Pancreas (tissue), 10 donors: ENCODE measurements around the gene ALPL. TPM values are rescaled to one million over a fixed set of nuclear protein-coding genes. Genes with fewer than 3 reads are reported as not detected.

Source experiments
- ATAC-seq, 4 donors: fragments of 200-7000 bp; cut with Tn5 transposase; one replicate each; pipeline versions ENCODE4 v1.8.0 to v1.9.1; 2020; ENCODE audit warnings: mild to moderate bottlenecking in 4 of 4, moderate library complexity in 4 of 4
- DNase-seq, 6 donors: peaks; one replicate each; pipeline ENCODE4 v3.0.0-alpha.2; 2020
- FAIRE-seq: peaks from 2 replicates; lab custom pipeline; 2012; peaks lifted over from hg19 to GRCh38; lab: Jason Lieb, UNC
- H3K27ac ChIP-seq, 4 donors: fragments of 200-600 bp; sonication (generic); 1 replicate in 3 of 4; 2 replicates in 1 of 4; pipeline versions ENCODE4 v1.5.0 to v1.8.0; 2020
- H3K27me3 ChIP-seq, 4 donors: fragments of 200-600 bp; one replicate each; pipeline ENCODE4 v1.8.0; 2021
- H3K36me3 ChIP-seq, 3 donors: fragments of 200-600 bp; sonication (generic) in 1 of 3; one replicate each; pipeline versions ENCODE4 v1.5.0 to v1.8.0; 2020 to 2021
- H3K4me1 ChIP-seq, 3 donors: fragments of 200-600 bp; one replicate each; pipeline ENCODE4 v1.8.0; 2021
- H3K4me3 ChIP-seq, 4 donors: fragments of 200-600 bp; sonication (generic) in 2 of 4; one replicate each; pipeline versions ENCODE4 v1.5.0 to v1.8.0; 2020 to 2021
- H3K9me3 ChIP-seq, 4 donors: fragments of 200-600 bp; one replicate each; pipeline ENCODE4 v1.8.0; 2021
- WGBS, 2 donors: extraction: QIAGEN DNeasy Blood & Tissue Kit; methylation state at CpG; one replicate each; pipeline ENCODE4 v1.1.7; 2013; 5-methylcytosine and 5-hydroxymethylcytosine counted together
- intact Hi-C, 3 donors: fragments of 100-400 bp; cut with DNase I; formaldehyde crosslinking; loops; one replicate each; pipeline versions ENCODE4 v1.11.1 to v1.14.2; 2022
- polyA plus RNA-seq, 2 donors: library from polyadenylated mRNA; stranded (reverse); fragments of 200-250 nt; gene quantifications; one replicate each; pipeline ENCODE4 v1.2.3, GENCODE V29; 2013
- total RNA-seq, 6 donors: library from RNA; stranded (reverse); fragmentation: NEBNext Ultra II Directional in 4 of 6; extraction: Animal tissue kit (Norgen Biotek cat#: 25700) in 4 of 6; gene quantifications; one replicate each; pipeline versions ENCODE4 v1.2.1 to v1.2.4, GENCODE V29; 2021 to 2023
- TF ChIP-seq, protein P1 (sequence below), 4 donors: fragments of 200-600 bp; sonication (generic) in 3 of 4; IDR thresholded peaks; one replicate each; pipeline versions ENCODE4 v1.5.0 to v1.8.0; 2021; ENCODE audit warnings: antibody characterized with exemption in 4 of 4
- donor health status: healthy with polysubstance abuse.
- donor health status: DM: no; HTN: no; CAD: no; lungs with moderate emphysema.
- donor health status: DM: no; HTN: no; CAD: no.
- donor health status: control.
- donor health status: control.
- donor health status: Bipolar disorder and iron deficiency.
- donor health status: DM: yes; HTN: yes; CAD: no.
- donor health status: DM: no; HTN: no; CAD: no.
- donor health status: DM: no; HTN: no; CAD: no.
- donor health status: DM: yes; HTN: yes; CAD: no.

ALPL gene
- total and polyA plus RNA-seq, 8 donors, result 0.63 to 6.7 (median 3.0) TPM

DNA sequence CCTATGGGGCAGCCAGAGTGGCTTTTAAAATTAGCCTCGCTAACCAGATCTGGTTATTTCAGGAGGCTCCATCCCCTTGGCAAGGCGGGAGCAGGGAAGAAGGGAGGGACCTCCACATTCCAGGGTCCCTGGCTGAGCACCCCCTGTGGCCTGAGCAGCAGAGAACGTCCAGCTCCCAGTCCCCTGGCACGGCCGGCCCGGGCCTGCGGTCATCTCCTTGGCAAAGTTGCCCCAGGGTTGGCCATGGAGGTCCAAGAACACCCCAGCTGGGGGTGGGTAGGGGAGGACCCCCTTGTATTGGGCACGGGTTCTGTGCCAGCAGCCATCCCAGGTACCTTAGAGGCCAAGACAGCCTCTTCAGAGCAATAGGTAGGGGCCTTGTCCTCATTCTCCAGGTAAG is 84.0 kb downstream of the ALPL start:
- H3K27ac ChIP-seq, result no peak overlapping the region
- no peaks in the 10 kb centered on the region for H3K9me3 ChIP-seq
- peaks cover 0 to 17% (median 8%) of the 10 kb centered on the region in 3 donors for H3K36me3 ChIP-seq
- H3K27me3 ChIP-seq, result no peaks in the 10 kb centered on the region
- TF ChIP-seq, protein P1, sequence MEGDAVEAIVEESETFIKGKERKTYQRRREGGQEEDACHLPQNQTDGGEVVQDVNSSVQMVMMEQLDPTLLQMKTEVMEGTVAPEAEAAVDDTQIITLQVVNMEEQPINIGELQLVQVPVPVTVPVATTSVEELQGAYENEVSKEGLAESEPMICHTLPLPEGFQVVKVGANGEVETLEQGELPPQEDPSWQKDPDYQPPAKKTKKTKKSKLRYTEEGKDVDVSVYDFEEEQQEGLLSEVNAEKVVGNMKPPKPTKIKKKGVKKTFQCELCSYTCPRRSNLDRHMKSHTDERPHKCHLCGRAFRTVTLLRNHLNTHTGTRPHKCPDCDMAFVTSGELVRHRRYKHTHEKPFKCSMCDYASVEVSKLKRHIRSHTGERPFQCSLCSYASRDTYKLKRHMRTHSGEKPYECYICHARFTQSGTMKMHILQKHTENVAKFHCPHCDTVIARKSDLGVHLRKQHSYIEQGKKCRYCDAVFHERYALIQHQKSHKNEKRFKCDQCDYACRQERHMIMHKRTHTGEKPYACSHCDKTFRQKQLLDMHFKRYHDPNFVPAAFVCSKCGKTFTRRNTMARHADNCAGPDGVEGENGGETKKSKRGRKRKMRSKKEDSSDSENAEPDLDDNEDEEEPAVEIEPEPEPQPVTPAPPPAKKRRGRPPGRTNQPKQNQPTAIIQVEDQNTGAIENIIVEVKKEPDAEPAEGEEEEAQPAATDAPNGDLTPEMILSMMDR (IDR thresholded peaks at IDR 0.05), result no peak
- no peak overlapping the region for H3K4me3 ChIP-seq
- intact Hi-C loops, result no loop called here
- H3K4me1 ChIP-seq, result peaks cover 0 to 4% (median 0%) of the 10 kb centered on the region in 3 donors
- DNase-seq, result peak in 2 of 6 donors; percentile 43 to 75
- ATAC-seq, result no peak
- FAIRE-seq, result no peak
- 81 to 92% methylated on average over 8 of the region's 8 CpGs for WGBS, 2 donors

DNA sequence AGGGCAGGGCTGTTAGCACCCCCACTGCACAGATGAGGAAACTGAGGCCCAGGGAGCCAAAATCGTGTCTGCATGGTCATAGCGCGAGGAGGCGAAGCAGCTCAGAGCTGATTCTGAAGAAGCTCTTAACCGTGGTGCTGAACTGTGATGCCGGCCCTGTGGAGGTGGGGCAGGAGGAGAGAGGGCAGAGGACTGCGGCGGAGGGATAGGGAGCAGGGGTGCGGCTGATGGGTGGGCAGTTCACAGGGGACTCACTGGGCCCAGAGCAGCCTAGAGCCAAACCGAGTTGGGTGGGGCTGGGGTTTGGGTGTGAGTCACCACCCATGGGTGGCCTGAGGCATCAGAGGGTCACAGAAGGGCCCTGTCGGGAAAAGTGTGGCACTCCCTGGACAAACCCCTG is 85.3 kb downstream of the ALPL start:
- Histone ChIP-seq H3K27ac (no peak overlapping the region), H3K9me3 (no peaks in the 10 kb centered on the region), H3K4me1 (peaks cover 0 to 4% (median 0%) of the 10 kb centered on the region in 3 donors), H3K27me3 (no peaks in the 10 kb centered on the region), H3K36me3 (peaks cover 0 to 28% (median 19%) of the 10 kb centered on the region in 3 donors), H3K4me3 (no peak overlapping the region)
- intact Hi-C loops, result no loop called here
- DNase-seq (peak in 1 of 6 donors; percentile 61), FAIRE-seq (no peak), ATAC-seq (no peak)
- WGBS, 2 donors, result 76 to 80% methylated on average over 10 to 11 of the region's 11 CpGs
- TF ChIP-seq, protein P1 (IDR thresholded peaks at IDR 0.05), result no peak

DNA sequence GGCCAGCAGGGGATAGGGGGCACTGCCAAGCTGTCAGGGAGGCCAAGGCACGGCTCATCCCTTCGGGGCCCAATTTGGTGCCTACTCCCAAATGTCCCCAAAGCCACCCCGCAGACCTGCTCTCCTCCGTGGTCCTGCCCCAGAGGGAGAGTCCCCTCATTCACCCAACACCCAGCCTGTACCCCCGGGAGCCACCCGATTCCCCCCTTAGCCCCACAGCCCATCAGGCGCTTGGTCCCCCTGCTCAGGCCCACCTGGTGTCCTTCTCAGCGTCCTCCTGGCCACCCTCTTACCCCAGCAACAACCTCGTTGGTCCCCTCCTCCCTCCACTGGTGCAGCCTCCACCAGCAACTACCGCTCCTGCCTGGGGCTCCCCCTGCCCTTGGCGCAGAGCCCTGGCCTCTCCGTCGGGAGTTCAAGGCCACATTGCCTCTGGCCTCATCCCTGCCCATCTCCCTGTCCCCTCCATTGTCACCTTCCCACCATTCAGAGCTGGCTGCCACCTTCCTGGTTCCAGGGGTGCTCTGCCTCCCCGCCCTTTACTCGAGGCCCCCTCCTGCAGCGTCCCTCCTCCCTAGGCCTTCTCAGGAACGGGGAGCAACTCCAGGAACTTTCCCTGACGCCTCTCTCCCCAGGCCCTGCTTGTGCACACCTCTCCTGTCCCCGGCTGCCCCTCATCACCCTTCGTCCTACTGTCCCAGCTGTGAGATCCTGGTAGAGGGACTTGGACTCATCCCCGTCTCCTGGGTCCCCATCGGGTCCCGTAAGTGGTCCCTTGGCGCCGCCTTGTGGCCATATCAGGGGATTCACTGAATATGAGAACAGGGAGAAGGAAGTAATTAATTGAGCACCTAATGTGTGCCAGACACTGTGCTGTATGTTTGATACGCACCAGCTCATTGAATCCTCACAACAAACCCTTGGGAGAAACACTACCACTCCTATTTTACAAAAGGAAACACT is 86.0 kb downstream of the ALPL start:
- H3K4me1 ChIP-seq, result peaks cover 0 to 4% (median 0%) of the 10 kb centered on the region in 3 donors
- no peak overlapping the region for H3K27ac ChIP-seq
- intact Hi-C loops, result no loop called here
- WGBS, 2 donors, result 68% methylated on average over 26 of the region's 26 CpGs
- H3K4me3 ChIP-seq, result no peak overlapping the region
- TF ChIP-seq, protein P1 (IDR thresholded peaks at IDR 0.05), result peak; percentile 28 to 45 (median 32)
- peaks cover 0 to 35% (median 19%) of the 10 kb centered on the region in 3 donors for H3K36me3 ChIP-seq
- ATAC-seq, result peak in 3 of 4 donors; percentile 18 to 38 (median 33)
- H3K27me3 ChIP-seq, result no peaks in the 10 kb centered on the region
- no peaks in the 10 kb centered on the region for H3K9me3 ChIP-seq
- FAIRE-seq, result no peak
- DNase-seq, result peak in 5 of 6 donors; percentile 59 to 83 (median 69)

DNA sequence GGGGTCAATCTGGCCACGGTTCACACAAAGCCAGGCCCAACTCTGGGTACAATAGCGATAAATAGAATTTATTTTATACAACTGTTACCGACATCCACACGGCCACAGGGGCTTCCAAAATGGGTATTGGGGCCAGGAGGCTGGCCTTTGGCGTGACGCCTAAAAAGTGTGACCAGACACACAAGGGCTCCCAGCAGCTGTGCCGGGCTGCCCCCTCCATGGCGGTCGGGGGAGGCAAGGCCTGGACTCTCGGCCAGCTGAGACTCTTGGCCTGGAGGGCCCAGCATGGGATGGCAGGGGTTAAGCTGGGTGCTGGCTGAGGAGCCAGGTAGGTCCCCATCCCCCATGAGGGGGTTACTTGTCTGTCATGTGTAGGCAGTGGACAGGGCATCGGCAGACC is 87.0 kb downstream of the ALPL start:
- TF ChIP-seq, protein P1 (IDR thresholded peaks at IDR 0.05), result no peak
- Histone ChIP-seq H3K9me3 (no peaks in the 10 kb centered on the region), H3K36me3 (peaks cover 0 to 35% (median 19%) of the 10 kb centered on the region in 3 donors), H3K27me3 (no peaks in the 10 kb centered on the region), H3K4me3 (no peak overlapping the region), H3K4me1 (no peaks in the 10 kb centered on the region), H3K27ac (no peak overlapping the region)
- DNase-seq, result peak in 2 of 6 donors; percentile 48 to 77
- no peak for ATAC-seq
- no peak for FAIRE-seq
- intact Hi-C loops, result no loop called here
- 89 to 90% methylated on average over 11 of the region's 11 CpGs for WGBS, 2 donors
